ENCODE results near the gene INSL3. TPM values are rescaled to one million over a fixed set of nuclear protein-coding genes. Genes with fewer than 3 reads are reported as not detected.

Gene INSL3, protein sequence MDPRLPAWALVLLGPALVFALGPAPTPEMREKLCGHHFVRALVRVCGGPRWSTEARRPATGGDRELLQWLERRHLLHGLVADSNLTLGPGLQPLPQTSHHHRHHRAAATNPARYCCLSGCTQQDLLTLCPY
- total RNA-seq = not detected in 2 replicates

DNA sequence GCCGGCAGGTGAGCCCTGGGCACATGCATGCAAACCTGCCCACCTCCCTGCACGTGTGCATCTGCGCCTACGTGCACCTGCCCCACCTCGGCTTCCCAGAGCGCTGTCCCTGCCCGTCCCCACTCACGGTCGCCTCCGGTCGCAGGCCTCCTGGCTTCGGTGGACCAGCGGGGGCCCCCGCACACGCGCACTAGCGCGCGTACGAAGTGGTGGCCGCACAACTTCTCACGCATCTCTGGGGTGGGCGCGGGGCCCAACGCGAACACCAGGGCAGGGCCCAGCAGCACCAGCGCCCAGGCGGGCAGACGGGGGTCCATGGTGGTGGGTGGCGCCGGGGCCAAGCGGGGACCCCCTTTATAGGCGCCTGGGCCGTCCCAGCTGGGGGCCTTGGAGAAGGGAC lies at the start of gene INSL3:
Gene INSL3 (minus strand): TSS at position 330 of the 400 bp plus-strand sequence. CDS start 13 bp downstream, at position 317.

DNA sequence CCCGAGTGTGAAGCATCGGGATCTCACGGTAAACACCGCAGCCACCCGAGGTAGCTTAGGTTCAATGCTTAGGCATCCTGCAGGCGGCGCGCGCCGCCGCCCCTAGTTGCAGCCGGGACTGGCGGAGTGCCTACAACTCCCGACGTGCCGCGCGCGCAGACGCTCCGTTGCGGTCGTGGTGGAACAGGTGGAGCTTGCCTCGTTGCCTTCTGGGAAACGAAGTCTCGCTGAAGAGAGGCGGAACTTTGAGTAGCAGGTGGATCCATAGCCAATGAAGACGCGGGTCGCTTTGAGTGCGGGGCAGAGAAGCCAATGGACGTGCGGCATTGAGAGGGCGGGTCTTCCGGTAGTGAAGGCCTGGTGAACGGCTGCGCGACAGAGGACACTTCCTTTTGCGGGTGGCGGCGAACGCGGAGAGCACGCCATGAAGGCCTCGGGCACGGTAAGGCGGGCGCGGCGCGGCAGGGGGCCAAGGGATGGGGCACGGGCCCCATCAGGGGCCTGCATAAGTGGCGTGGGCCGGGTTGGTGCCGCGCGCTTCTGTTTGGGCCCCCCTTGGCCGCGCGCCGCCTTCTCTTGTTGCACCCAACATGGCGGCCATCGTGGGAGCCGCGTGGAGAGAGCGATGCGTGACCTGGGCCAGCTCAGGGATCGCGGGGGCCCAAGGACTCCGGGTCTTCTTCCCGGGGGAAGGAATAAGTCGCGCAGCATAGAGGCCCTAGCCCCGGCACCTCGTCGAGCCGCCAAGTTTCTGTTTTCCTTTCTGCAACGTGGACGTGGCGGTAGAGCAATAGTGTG lies 38.4 kb upstream of the INSL3 start, which contains the start of gene RPL18A:
Gene RPL18A (plus strand): TSS at position 378 of the 798 bp plus-strand sequence. CDS start 47 bp downstream, at position 425.

DNA sequence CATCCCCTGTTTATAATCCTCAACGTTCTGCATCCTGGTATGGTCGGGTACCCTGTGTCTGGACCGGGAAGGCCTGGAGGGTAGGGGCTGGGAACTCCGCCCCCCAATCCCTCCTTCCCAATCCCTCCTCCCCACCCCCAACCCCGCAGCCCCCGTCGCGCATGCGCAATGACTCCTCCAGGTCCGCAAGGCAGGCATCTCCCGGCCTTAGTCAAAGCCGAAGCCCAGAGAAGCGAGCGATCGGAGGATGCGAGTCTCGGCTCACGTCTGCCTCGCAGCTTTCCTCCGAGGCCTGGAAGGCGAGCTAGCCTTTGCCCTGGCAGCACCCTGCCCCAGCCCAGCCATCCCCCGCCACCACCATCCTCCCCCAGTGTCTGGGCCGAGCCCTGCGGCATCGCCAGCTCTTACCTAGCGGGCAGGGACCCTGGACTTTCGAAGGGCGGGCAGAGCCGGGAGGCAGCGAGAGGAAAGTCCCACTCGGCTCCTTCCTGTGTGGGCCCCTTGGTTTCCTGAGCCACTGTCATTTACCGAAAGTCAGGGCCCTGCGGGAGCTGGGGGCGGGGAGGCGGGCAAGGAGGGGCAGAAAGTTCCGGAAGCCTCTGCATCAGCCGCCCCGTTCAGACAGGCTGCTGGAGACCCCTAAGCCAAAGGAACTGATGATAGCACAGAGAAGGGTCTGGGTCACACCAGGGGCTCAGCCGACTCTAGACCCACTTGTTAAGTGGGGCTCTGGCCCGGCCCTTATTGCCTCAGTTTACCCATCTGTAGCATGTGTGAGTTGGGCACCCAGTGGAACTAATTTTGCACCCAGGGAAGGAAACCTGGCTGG lies 26.4 kb upstream of the INSL3 start, which contains the start of gene JAK3:
Gene JAK3 (minus strand): TSS at position 445 of the 829 bp plus-strand sequence. CDS start 3,565 bp downstream, outside the sequence.

DNA sequence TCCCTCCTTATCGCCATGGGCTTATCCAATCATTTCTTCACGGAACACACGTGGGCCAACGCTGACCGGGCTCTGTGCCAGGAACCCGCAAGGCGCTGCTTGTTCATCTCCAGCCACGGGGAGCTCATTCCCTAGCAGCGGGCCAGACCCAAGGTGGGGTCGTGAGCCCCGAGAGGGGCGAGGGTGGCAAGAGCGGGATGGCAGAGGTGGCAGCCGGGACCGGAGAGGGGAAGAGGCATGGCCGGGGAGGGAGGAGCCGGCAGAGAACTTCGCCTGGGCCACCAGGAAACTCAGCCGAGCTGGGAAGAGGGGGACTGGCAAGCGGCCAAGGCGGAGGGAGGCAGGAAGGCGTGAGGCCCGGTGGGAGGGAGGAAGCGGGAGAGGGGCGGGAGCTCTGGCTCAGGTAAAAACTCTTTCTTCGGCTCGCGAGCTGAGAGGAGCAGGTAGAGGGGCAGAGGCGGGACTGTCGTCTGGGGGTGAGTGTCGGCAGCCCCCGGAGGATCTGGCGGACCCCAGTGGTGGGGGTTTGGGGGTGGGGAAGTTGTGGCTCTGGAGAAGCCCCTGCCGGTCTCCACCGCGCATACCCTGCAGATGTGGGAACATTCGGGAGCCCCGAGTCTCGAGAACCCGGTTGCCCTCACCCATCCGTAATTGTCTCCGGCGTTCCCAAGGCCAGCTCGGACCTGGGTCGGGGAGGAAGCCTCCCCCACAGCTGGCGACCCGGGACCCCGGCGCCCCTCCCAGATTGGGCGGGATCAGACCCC lies 26.4 kb downstream of the INSL3 start, which contains the start of gene B3GNT3:
Gene B3GNT3 (plus strand): TSS at position 408 of the 764 bp plus-strand sequence. CDS start 12,670 bp downstream, outside the sequence.

Other genes with a start within 250 kb of the INSL3 start
- gene UNC13A, start 133.2 kb downstream of the INSL3 start, total RNA-seq = 0.08 and 2.5 TPM in 2 replicates
- 39.2 and 48.3 TPM in 2 replicates for gene MAP1S, start 102.0 kb downstream of the INSL3 start, total RNA-seq
- gene FCHO1, start 70.0 kb downstream of the INSL3 start, total RNA-seq = 3.0 and 4.3 TPM in 2 replicates
- 0.91 TPM in 1 of 2 replicates, not detected in the other for gene B3GNT3, start 26.4 kb downstream of the INSL3 start, total RNA-seq
- 4.5 and 9.9 TPM in 2 replicates for gene JAK3, start 26.5 kb upstream of the INSL3 start, total RNA-seq
- gene RPL18A, start 38.4 kb upstream of the INSL3 start, total RNA-seq = 1,641 and 2,790 TPM in 2 replicates
- gene SLC5A5, start 50.4 kb upstream of the INSL3 start, total RNA-seq = not detected in 2 replicates
- gene CCDC124, start 111.5 kb upstream of the INSL3 start, total RNA-seq = 89.5 and 98.8 TPM in 2 replicates
- gene KCNN1, start 145.6 kb upstream of the INSL3 start, total RNA-seq = 0.13 and 1.8 TPM in 2 replicates
- gene ARRDC2, start 186.7 kb upstream of the INSL3 start, total RNA-seq = 12.9 and 16.9 TPM in 2 replicates

Measured in epithelial cell of alveolus of lung (primary cell).